ENCODE measurements around the gene EYA2. TPM values are rescaled to one million over a fixed set of nuclear protein-coding genes. Genes with fewer than 3 reads are reported as not detected.

EYA2 gene
- polyA plus RNA-seq, 1 experiment, result 4.0 TPM

DNA sequence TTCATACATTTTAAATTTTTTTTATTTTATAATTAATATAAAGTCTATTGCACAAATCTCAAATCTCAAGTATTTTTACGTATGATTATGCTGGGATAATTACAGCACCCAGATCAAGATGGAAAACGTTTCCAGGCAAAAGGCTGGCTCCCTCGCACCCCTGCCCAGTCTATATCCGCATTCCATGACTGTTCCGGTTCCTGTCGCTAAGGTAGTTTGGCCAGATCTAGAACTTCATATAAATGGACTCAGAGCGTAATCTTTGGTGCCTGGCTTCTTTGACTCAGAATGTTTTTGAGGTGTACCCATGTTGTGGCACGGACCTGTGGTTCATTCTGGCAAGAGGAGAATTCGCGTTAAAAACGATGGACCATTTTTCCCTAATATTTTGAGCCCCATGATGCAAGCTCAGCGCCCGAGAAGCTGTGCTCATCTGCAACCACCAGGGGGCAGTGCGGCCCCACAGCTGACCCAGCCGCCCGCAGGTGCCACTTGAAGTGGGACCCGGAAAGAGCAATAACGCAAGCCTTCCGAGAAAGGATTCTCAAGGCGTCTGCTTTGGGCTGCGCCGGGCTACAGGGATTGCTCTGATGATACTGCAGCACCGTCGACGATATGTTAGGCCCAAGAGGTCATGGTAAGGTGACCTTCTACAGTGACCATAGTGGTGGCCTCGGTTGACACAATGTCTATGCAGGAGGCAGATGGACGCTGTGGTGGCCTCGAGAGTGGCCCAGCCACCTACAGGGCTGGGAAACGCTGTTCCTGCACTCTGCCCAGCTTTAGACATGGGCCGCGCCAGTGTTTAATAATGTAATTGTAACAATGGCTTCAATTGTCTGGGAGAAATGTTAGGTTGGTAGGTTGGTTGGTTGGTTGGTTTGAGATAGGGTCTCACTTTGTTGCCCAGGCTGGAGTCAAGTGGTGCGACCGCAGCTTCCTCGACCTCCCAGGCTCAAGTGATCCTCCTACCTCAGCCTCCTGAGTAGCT lies 301.7 kb downstream of the EYA2 start:
- POLR2A ChIA-PET, result interaction anchor here (0.5 to 1.0 kb wide), 4 partner anchors 94 to 239 kb away, joined by 3 read pairs; no protein-coding TSS in a partner anchor
- Histone ChIP-seq H3K4me3 (ENCODE audit: low read depth, low read length) (no peak overlapping the region), H3K27ac (ENCODE audit: low read depth, low read length) (no peak overlapping the region), H3K9me3 (ENCODE audit: control insufficient read depth, insufficient read depth, low read length) (no peaks in the 10 kb centered on the region), H3K27me3 (ENCODE audit: control insufficient read depth, insufficient read depth, low read length) (no peaks in the 10 kb centered on the region)
- CTCF ChIA-PET, result interaction anchor here (0.6 to 7.4 kb wide), 18 partner anchors 9 to 444 kb away, joined by 3 to 103 read pairs (median 4); partner anchors contain the start of gene ZMYND8
- TF ChIP-seq, protein P1, sequence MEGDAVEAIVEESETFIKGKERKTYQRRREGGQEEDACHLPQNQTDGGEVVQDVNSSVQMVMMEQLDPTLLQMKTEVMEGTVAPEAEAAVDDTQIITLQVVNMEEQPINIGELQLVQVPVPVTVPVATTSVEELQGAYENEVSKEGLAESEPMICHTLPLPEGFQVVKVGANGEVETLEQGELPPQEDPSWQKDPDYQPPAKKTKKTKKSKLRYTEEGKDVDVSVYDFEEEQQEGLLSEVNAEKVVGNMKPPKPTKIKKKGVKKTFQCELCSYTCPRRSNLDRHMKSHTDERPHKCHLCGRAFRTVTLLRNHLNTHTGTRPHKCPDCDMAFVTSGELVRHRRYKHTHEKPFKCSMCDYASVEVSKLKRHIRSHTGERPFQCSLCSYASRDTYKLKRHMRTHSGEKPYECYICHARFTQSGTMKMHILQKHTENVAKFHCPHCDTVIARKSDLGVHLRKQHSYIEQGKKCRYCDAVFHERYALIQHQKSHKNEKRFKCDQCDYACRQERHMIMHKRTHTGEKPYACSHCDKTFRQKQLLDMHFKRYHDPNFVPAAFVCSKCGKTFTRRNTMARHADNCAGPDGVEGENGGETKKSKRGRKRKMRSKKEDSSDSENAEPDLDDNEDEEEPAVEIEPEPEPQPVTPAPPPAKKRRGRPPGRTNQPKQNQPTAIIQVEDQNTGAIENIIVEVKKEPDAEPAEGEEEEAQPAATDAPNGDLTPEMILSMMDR (IDR thresholded peaks at IDR 0.05; ENCODE audit: low read depth, low read length), result peak; percentile 94
- DNase-seq (ENCODE audit: low read depth, low spot score), result no peak

DNA sequence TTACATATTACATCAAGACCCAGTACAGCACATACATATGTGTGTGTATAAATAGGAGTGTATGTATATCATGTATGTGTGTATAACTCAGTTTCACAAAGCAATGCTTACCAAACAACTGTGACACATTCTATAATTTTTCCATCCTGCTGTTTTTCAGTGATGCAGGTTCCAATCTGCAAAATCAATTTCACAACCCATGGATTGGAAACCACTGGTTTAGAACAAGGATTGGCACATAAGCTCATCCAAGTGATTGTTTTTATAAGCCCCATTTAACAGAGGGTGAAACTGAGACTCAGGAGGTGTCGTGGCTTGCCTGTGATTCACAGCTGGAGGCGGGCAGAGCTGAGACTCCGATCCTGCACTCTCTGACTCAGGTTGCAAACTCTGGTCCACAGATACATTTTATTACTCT lies 303.6 kb downstream of the EYA2 start:
- no peak overlapping the region for H3K4me3 ChIP-seq (ENCODE audit: low read depth, low read length)
- no peak overlapping the region for H3K27ac ChIP-seq (ENCODE audit: low read depth, low read length)
- no peak for DNase-seq (ENCODE audit: low read depth, low spot score)
- no peaks in the 10 kb centered on the region for H3K27me3 ChIP-seq (ENCODE audit: control insufficient read depth, insufficient read depth, low read length)
- H3K9me3 ChIP-seq (ENCODE audit: control insufficient read depth, insufficient read depth, low read length), result no peaks in the 10 kb centered on the region; the same call in 1 of the 2 replicates
- TF ChIP-seq, protein P1 (IDR thresholded peaks at IDR 0.05; ENCODE audit: low read depth, low read length), result no peak
- ChIA-PET POLR2A (no interaction called here), CTCF (interaction anchor here (1.8 to 7.4 kb wide), 4 partner anchors 72 to 446 kb away, joined by 3 to 103 read pairs (median 6); no protein-coding TSS in a partner anchor)

DNA sequence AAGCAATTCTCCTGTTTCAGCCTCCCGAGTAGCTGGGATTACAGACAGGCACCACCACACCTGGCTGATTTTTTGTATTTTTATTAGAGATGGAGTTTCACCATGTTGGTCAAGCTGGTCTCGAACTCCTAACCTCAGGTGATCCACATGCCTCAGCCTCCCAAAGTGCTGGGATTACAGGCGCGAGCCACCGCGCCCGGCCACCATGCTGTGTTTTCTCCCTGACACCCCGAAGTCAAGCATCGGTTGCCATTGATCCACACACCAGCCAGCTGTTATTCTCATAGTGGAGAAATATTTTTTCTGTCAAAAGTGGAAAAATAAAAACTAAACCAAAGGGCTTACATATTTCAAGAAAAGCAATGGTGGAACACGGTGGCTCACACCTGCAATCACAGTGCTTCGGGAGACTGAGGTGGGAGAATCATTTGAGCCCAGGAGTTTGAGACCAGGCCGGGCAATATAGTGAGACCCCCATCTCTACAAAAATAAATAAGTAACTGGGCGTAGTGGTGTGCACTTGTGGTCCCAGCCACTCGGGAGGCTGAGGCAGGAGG lies 304.4 kb downstream of the EYA2 start:
- Histone ChIP-seq H3K4me3 (ENCODE audit: low read depth, low read length) (no peak overlapping the region), H3K9me3 (ENCODE audit: control insufficient read depth, insufficient read depth, low read length) (no peaks in the 10 kb centered on the region; the same call in 1 of the 2 replicates), H3K27ac (ENCODE audit: low read depth, low read length) (no peak overlapping the region), H3K27me3 (ENCODE audit: control insufficient read depth, insufficient read depth, low read length) (no peaks in the 10 kb centered on the region)
- POLR2A ChIA-PET, result no interaction called here
- DNase-seq (ENCODE audit: low read depth, low spot score), result no peak
- CTCF ChIA-PET, result interaction anchor here (1.8 to 7.4 kb wide), 4 partner anchors 72 to 447 kb away, joined by 3 to 103 read pairs (median 6); no protein-coding TSS in a partner anchor
- TF ChIP-seq, protein P1 (IDR thresholded peaks at IDR 0.05; ENCODE audit: low read depth, low read length), result no peak

DNA sequence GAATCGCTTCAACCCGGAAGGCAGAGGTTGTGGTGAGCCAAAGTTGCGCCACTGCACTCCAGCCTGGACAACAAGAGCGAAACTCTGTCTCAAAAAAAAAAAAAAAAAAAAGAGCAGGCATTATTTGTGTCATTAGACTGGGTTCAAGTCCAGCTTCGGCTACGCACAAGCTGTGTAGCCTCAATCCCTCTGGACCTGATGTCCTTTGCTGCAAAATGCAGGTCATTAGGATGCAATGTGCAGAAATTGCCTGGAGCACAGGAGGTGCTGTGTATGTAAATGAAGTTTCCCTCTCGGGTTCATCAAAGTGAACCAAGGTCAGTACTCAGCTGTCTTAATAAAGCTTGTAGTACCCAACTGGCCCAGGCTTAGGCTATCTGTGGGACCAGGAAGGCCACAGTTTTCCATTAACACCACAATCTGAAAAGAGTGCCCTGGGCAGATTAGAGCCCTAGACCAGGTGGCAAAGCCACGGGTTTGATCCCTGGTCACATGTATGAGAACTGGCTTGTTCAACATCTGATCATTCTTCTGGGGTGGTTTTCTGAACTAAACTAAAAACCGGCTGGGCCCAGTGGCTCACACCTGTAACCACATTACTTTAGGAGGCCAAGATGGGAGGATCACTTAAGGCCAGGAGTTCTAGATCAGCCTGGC lies 306.6 kb downstream of the EYA2 start:
- H3K4me3 ChIP-seq (ENCODE audit: low read depth, low read length), result no peak overlapping the region
- POLR2A ChIA-PET, result interaction anchor here (0.6 kb wide), 1 partner anchor 182 kb away, joined by 5 read pairs; no protein-coding TSS in a partner anchor
- H3K27me3 ChIP-seq (ENCODE audit: control insufficient read depth, insufficient read depth, low read length), result no peaks in the 10 kb centered on the region
- TF ChIP-seq, protein P1 (IDR thresholded peaks at IDR 0.05; ENCODE audit: low read depth, low read length), result no peak
- no peaks in the 10 kb centered on the region; the same call in 1 of the 2 replicates for H3K9me3 ChIP-seq (ENCODE audit: control insufficient read depth, insufficient read depth, low read length)
- CTCF ChIA-PET, result interaction anchor here (0.5 to 2.9 kb wide), 4 partner anchors 183 to 475 kb away, joined by 3 to 20 read pairs (median 4); no protein-coding TSS in a partner anchor
- no peak overlapping the region for H3K27ac ChIP-seq (ENCODE audit: low read depth, low read length)
- no peak for DNase-seq (ENCODE audit: low read depth, low spot score)
